Fibroblast of gingiva (primary cell): ENCODE data around the gene NPRL2.

Experiments used
- DNase-seq: peaks from one replicate; pipeline ENCODE4 v3.0.0-alpha.2; 2011; ENCODE audit warnings: low read depth

The NPRL2 gene

DNA sequence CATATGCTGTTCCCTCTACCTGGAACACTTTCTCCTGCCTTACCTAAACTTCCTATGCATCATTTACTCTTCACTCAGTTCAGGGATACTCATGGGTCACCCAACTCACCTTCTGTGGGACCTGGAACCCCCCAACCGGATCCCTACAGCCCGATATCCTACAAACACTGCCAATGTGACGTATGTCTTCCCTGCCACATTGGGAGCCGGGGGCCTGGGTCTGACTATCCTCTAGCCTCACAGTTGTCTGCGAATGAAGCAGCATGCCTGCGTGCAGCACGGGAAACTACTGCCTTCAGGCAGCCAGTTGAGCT lies 405 bp downstream of the NPRL2 start:
- DNase-seq = no peak

DNA sequence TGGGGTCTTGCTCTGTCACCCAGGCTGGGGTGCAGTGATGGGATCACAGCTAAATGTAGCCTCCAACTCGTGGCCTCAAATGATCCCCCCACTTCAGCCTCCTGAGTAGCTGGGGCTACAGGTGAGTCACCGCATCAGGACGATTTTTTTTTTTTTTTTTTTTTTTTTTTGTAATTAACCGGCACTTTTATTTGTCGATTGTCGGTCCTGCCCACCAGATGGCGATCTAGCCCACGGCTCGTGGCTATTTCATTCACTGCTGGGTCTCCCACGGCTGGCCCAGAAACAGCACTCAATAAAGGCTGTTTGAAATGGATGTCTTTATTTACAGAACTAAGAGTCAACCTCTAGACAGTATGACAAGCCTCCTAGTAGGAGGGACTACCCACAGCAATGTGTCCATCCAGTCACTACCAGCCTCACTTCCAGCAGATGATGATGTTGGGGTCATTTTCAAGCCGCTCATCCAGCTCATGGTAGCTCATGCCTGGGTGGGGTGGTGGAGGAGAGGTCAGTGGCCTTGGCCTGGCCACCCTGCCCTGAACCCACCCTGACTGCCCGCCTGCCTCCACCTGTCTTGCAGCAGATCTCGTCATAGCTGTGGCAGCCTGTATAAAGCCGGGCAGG lies 3.3 kb downstream of the NPRL2 start:
- peak; percentile 52 for DNase-seq

DNA sequence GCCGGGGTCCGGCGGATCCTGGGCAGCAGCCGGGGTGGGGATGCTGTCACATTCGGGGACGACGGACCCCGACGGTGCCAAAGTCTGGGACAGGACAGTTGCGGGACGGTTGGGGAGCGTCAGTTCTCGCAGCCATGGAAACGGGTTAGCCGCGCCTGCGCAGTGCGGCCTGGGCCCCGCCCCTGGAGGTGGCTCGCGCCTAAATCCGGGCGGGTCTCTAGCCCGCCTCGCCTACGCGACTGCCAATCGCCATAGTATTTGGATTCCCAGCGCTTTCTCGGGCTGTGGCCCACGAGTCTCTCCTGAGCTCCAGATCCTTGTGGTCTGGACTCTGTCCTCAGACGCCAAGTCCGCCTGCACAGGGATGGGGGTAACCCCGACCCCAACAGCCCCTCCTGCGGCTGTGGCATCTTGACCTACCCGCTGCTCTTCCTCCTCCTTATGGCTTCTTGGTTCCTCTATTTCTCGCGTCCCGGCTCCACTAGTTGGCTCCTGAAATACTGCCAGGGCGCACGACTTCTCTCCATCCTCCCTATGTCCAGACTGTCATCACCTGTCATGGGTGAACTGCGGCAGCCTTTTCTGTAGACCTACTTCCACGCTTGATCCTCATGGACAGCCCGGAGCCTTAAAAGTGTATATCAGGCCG lies 4.9 kb downstream of the NPRL2 start, which contains the start of gene ZMYND10:
TSS of gene ZMYND10 (minus strand) at position 147 of the 649 bp plus-strand sequence. CDS start 153 bp downstream, outside the sequence.
- peak; percentile 29 for DNase-seq

DNA sequence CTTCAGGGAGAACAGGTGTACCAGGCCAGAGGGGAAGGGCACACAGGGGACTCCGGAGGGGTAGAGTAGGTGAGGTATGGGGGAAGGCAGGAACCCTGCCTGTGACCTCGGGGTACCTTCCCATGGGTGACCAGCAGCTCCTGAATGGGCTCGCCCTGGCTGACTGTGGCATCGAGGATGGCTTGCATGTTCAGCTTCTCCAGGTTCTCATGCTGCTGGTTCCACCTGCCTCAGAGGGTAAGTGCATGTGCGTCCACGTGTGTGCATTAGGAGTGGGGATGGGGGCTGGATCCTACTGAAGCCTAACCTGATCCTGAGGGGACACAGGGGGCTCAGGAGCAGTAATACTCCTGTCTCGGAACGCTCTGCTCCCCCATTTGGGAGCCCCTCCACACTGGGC lies 5.6 kb downstream of the NPRL2 start:
- DNase-seq = no peak

DNA sequence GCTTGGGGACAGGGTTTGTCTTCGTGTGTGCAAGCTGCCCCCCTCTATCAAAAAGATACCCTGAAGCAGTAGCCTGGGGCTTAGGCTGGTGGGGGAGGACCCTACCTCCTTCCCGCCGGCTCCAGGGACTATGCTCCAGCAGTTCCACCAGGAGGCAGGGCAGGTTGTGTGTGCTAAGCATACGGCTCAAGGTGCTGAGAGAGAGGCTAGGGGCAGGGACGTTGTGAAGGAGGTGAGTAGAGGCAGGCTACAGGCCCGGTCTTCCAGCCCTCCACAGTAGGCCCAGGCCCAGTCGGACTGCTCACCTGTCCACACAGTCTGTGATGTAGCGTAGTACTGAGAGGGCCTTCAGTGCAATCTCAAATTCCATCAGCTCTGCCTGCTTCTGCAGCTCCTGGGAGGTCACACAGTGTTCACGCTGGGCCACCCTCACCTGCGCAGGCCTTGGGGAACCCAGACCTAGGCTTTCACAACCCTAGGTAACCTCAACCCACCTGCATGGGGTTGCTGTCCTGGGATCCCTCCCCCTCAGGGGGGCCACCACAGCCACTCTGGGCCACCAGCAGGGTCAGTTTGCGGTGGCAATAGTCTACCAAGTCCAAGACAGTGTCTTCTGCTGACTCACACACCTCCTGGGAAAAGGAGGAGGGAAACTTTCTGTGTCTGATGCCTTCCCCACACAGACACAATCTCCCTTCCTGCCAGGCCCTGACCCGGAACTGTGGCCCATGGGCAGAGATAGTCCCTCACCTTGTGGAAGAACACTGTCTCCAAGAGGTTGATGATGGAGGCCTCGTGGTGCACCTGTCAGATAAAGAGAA lies 7.6 kb downstream of the NPRL2 start:
- DNase-seq = no peak

DNA sequence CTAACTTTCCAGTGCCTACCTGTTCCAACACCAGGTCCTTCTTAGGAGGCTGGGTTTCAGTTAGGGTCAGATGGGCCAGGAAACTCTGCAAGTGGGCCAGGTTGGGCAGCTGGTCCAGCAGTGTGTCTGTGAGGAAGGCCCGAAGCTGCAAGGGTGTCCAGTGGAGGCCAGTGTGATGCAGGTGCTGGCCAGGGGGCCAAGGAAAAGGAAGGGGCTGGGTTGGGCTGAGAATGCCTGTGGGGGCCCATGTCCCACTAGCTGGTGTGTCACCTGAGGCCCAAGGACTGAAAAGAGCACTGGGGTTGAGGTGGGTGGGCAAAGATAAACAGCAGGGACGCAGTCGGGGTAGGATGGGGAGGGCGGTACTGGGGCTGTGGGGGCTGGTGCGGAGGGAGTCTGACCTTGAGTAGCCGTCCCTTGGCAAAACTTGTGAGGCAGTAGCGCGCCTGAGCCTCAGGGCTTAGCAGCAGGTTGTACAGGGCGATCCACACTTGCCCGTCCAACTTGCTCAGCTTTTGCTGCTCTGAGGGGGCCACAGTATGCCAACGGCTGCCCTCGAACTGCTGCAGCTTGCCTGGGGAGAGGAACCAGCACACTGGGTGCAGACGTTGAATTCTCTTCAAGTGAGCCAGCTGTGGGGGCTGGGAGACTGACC lies 8.5 kb downstream of the NPRL2 start:
- DNase-seq = no peak

DNA sequence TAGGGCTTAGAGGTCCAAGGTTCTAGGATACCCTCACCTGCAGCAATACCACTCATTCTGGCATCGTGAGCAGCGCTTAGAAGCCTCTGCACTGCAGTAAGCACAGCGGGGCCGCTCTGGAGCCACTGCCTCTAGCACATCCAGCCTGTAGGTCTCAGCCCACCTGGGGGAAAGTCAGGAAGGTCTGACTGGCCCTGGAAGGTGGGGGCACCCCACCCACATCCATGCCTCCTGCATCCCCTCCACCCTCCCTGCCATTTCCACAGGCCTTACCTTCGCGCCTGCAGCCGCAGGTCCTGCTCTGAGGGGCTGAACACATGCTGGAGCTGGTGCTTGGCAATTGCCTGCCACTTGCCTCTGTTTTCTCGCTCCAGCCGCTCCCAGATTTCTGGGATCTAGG lies 9.0 kb downstream of the NPRL2 start:
- DNase-seq = no peak

DNA sequence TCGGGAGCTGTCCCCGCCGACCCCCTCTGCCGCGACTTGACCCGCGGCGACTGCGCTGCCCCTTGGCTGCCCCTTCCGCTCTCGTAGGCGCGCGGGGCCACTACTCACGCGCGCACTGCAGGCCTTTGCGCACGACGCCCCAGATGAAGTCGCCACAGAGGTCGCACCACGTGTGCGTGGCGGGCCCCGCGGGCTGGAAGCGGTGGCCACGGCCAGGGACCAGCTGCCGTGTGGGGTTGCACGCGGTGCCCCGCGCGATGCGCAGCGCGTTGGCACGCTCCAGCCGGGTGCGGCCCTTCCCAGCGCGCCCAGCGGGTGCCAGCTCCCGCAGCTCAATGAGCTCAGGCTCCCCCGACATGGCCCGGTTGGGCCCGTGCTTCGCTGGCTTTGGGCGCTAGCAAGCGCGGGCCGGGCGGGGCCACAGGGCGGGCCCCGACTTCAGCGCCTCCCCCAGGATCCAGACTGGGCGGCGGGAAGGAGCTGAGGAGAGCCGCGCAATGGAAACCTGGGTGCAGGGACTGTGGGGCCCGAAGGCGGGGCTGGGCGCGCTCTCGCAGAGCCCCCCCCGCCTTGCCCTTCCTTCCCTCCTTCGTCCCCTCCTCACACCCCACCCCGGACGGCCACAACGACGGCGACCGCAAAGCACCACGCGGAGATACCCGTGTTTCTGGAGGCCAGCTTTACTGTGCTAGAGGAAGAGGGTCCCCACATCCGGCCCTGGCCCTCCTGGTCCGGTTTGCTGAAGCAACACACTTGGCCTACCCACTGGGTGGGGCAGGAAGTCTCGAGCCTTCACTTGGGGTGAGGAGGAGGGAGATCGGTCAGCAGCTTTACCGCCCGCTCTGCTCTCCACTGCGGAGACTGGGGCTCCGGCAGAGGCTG lies 9.9 kb downstream of the NPRL2 start, which contains the start of gene RASSF1:
TSS of gene RASSF1 (minus strand) at position 389 of the 882 bp plus-strand sequence. CDS start at position 358, 31 bp downstream.
- DNase-seq = peak; percentile 66

DNA sequence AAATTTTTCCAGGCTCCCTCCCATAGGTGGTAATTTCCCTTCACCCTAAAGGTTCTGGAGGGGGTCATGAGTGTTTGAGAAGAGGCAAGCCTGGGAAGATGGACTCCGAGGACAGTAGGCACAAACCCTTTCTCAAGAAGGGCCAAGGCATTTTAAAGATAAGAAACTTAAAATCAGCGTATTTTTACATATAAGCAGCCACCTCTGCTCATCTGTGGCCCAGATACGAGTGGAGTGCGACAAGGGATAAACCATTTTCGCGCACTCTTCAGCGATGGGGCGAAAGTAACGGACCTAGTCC lies 10.5 kb downstream of the NPRL2 start:
- DNase-seq = no peak

DNA sequence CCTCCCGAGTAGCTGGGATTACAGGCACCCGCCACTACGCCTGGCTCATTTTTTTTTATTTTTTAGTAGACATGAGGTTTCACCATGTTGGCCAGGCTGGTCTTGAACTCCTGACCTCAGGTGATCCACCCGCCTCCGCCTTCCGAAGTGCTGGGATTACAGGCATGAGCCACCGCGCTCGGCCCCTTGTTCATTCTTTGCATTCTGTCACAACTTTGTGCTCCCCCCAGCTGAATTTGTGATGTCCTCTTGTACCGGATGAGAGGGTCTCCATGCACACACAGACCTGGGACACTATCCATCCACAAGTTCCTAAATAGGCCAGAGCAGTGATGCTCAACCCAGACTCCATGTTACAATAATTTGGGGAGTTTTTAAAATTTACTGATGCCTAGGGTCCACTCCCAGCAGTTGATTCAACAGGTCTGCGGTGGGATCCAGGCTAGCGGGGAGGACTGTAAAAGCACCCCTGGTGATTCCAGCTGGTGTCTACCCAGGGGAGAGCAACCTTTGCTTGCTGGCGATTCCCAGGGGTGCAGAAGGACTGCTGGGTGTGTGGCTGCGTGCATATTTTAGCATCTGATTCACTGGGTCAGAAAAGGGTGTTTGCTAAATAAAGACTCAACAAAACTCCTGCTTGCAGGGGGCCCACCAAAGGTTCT lies 11.0 kb downstream of the NPRL2 start:
- DNase-seq = peak; percentile 45

DNA sequence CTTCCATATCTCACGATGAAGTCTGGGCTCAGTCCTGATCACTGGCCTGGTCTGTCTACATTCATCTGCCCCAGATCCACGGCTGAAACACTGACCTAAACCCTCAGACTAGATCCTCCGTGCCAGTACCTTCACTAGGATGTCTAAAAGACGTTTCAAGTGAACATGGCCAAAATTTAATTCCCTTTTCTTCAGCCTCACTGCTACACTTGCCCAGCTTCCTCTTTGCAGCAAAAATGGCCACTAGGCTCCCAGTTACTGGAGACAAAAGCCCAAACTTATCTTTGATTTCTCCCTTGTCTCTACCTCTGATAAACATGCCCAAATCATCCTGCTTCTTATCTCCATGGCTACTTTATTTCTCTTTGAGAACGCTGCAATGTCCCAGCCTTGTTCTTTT lies 11.6 kb downstream of the NPRL2 start:
- DNase-seq = no peak

DNA sequence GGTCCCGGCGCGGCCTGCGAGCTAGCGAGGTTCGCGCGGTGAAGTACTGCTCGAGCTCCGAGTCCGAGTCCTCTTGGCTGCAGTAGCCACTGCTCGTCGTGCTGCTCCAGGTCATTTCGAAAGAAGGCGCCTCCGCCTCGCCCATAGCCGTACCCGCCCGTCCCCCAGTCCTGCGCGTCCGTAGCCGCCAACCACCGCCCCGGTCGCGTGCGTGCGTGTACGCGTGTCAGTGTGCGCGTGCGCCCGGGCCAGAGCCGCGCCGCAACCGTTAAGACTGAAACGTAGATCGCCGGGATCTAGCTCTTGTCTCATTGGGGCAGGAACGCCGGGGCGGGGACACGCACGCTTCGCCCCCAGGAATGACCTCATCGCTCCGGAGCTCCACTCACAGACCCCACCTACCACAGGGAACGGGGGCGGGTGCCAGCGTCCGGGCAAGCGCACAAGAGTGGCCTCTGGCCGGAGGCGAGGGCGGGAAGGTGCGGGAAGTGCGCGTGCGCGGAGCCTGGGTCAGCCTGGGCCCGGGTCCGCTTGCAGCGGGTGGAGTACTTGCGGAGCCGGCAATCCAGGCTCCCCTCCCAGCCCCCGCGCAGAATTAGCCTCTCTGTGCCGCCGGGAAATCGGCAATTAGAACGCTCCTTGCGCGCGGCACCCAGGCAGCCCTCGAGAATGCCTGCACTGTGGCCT lies 13.3 kb downstream of the NPRL2 start:
- peak; percentile 100 for DNase-seq

DNA sequence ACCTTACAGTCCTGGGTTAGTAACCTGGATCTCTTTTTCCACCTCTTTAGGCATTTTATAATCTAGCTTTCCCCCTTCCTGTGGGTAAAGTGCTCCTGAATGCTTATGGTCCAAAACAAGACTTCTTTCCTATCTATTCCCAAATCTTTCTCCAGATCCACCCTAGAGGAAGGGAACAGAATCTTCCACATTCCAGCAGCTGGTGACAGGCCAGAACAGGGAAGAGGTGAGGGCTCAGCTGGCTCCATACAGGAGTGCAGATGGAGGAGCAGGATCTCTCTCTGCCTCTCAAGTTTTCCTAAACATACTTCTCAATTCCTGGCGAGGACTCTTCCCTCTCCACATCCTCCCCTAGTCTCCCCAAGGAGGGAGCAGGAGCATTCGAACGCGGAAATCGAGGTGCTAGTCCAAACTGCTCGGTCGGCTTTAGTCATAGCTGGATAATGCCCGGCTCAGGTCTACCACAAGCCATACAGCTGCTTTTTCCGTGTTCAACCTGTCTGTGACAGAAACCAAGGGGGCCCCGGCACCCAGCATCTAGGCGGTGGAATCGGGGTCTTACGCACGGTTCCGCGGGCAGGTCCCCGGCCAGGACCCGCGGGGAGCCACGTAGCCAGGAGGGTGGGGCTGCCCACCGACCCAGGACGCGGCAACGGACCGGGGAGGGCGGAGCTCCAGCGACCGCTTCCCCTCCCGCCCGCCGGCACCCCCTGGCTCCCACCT lies 14.0 kb downstream of the NPRL2 start:
- DNase-seq = no peak

DNA sequence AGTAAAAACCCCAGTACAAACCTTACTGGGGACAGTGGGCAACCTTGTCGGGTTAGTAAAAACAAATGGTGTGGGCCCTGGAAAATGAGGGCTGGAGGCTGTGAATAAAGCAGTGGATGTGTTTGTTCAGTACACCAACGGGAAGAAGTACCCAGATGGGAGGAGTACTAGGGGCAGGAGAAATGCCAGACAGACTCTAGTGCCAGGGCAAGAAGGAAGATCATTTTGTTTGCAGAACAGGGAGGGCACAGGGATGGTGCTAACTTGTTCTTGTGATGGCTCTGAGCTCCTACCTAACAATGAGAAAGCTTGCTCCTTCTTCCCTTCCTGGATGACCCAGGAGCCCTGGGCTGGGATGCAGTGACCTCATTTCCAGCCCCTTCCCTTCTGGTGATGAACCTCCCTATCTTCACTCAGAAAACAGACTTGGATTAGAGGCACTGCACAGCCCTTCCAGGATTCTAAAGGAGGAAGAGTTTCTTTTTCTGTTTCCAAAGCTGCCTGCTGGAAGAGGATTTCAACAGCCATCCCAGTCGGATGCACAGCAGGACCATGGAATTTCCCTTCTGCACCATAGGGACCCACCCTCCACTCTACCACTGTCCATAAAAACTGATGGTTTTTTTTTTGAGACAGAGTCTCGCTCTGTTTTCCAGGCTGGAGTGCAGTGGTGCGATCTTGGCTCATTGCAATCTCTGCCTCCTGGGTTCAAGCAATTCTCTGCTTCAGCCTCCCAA lies 16.1 kb downstream of the NPRL2 start:
- DNase-seq = no peak

DNA sequence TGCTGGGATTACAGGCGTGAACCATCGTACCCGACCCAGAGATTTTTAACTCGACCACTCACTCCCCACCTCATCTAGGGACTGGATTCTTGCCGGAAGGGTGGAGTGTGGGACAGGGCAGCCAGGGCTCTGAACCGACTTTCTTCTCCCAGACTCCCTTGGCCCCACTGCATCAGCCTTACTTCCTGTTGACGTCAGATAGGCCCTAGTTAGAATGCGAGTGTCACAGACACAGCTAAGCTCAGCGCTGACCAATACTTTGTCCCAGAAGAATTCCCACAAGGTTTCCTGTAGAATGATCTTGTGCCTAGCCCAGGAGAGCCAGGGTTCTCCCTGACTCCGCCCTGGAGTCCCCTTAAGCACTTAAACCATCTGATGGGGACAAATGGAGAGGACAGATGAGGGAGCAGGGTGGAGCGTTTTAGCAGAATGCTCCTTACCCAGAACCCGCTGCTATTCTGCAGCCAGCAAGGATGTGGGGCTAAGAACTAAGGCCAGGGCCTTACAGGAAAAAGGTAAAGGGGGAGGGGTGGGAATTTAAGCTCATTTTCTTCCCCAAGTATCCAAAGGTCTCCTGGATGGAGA lies 16.7 kb downstream of the NPRL2 start:
- DNase-seq = peak; percentile 59

DNA sequence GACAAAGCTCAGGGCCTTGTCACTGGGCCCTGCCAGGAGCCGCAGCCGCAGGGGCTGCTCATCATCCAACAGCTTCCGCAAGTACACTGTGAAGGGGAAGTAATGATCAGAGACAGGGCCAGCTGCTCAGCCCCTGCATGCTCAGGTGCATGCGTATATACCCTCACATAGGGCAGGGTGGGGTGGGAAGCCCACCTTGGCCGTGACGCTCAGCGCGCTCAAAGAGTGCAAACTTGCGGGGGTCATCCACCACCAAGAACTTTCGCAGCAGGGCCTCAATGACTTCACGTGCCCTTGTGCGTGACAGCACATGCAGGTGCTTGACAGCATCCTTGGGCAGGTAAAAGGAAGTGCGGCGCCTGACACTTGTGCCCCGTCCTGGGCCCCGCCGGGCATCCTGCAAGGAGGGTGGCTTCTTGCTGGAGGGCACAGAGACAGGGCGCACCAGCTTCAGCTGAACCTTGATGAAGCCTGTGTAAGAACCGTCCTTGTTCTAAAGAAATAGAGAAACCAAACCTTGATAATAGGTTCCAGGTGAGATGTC lies 19.1 kb downstream of the NPRL2 start:
- no peak for DNase-seq

DNA sequence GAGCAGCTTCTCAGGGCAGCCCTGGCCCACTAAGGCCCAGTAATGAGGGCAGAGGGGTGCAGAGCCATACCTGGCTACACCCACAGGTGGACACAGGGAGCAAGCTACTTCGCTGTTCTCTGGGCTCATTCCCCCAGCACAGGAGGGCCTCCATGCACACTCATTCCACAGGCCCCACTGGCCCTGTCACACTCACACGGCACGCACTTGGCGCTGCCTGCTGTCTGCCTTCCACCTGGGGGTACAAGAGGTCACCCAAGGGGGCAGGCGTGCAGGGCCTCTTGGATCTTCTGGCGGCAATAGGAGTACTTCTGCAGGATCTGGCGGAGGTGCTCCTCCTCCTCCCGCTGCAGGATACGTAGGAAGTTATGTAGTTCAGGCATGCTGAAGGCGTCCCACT lies 20.2 kb downstream of the NPRL2 start:
- DNase-seq = no peak

DNA sequence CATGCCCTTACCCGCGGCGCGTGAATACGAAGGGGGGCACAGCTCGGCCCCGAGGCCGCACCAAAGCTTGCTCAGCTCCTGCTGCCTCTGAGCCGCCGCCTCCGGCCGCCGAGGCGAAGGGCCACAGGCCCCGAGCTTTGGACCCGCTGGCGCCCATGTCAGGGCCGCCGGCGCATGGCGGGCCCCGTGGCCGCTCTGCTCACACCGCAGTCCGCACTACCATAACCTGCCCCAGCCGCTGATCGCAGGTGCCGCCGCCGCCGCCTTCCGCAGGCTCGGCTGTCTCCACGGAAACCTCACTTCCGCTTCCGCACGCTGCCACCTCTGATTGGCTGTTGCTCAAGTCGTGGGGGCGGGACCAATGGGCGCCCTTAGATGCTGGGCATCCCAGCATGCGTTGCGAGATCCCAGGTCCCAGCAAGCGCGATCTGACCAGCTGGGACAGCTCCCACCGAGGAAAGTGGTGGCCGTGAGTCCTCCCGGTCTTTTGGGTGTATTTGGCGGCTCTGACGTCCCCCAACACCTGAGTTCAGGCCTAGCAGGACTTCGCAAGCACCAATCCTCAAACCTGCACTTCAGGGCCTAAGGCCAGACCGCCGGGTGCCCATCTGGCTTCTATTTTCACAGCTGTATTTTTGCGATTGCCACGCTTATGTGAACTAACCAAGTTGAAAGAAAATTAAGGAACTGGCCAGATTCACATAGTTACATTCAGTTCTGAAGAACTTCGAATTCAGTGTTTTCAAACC lies 22.5 kb downstream of the NPRL2 start, which contains the start of gene TUSC2:
TSS of gene TUSC2 (minus strand) at position 281 of the 749 bp plus-strand sequence. CDS start at position 157, 124 bp downstream.
- peak; percentile 93 for DNase-seq
